ENCODE results near the gene BMPR1B. TPM values are rescaled to one million over a fixed set of nuclear protein-coding genes. Genes with fewer than 3 reads are reported as not detected.

Gene BMPR1B
- total RNA-seq, 1 experiment from 2014 or later: not detected

DNA sequence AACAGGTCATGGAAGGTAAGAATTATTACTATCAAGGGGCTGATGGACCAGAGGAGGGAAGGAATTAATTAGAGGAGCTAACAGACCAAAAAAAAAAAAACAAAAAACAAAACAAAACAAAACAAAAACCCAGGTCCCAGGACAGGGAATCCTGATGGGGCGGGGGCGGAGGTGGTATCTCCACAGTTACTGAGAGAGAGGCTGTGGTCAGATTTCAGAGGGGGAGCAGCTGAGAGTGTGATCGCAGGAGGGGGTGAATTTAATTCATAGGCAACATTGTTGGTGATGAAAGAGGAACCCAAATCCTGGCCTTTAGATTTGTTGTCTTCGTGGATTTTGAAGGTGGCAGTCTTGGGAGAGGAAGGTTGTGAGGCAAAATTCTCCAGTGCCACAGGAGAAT, 401.6 kb downstream of the BMPR1B start:
- intact Hi-C loops (cut with micrococcal nuclease): no loop called here

DNA sequence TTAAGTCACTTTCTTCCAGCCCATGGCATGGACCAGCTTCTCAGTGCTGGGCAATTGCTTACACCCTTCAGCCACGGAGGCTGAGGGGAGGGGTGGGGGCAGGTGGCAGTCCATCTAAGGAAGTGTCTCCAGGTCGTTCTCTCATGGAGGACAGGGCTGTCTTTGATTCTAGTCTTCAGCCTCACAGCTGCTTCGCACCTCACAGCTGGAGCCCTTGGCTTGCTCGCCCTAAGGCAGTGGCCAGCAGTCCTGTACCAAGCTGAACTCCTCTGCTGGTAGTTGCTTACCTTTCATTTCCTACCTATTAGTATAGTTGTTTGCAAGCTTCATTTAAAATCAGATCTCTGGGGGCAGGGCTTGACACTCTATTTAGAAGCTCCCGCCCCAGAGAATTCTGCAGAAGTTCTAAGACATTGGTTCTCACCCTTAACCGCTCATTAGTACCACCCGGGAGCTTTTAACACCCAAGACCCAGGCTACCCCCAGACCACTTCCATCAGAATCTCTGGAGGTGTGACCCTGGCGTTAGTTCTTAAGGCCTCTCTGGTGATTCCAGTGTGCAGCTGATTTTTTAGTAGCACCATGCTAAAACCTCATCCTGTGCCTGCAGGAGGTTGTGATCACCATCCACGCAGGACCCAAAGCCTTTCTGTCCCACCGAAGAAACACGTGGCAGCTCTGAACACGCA, 404.2 kb downstream of the BMPR1B start:
- H3K9ac ChIP-seq (ENCODE audit: low read length): no peak overlapping the region
- H3K4me1 ChIP-seq (ENCODE audit: control insufficient read depth in 1 of 2, insufficient read depth in 2 of 2, low read length in 2 of 2): no peaks in the 10 kb centered on the region
- ChIA-PET POLR2A (no interaction called here), CTCF (no interaction called here), RAD21 (ENCODE audit: low non-redundant PET in 1 of 2, low total read pairs in 2 of 2, uncharacterized antibody in 2 of 2, unreplicated experiment in 2 of 2) (no interaction called here)
- no TSS peak for BruUV-seq (replicated peaks)
- no peak overlapping the region for H3K27ac ChIP-seq (ENCODE audit: low read depth, low read length)
- no peak overlapping the region for H3K4me2 ChIP-seq (ENCODE audit: low read length)
- no peaks in the 10 kb centered on the region for H3K9me2 ChIP-seq (ENCODE audit: insufficient read depth)
- no peak overlapping the region for H3K4me3 ChIP-seq (replicated peaks in 1 of 2; ENCODE audit: low read depth in 1 of 2, low read length in 2 of 2)
- H3K9me3 ChIP-seq (ENCODE audit: control insufficient read depth in 1 of 2, insufficient read depth in 1 of 2, low read depth in 1 of 2, low read length in 2 of 2): no peaks in the 10 kb centered on the region
- H2AFZ ChIP-seq (ENCODE audit: low read depth, low read length, poor library complexity, severe bottlenecking): no peak overlapping the region
- TF ChIP-seq SRF (IDR thresholded peaks at IDR 0.05; ENCODE audit: low read depth) (no peak), EGR1 (IDR thresholded peaks at IDR 0.05; ENCODE audit: low read depth) (no peak), POLR2A (IDR thresholded peaks at IDR 0.05; ENCODE audit: borderline replicate concordance, extremely low read depth, insufficient read depth, insufficient read length) (no peak), TCF7L2 (IDR thresholded peaks at IDR 0.05; ENCODE audit: borderline replicate concordance, extremely low read depth, insufficient read depth, insufficient read length) (no peak), ZFX (IDR thresholded peaks at IDR 0.05) (no peak), CBX3 (IDR thresholded peaks at IDR 0.05; ENCODE audit: low read depth) (no peak), CEBPB (IDR thresholded peaks at IDR 0.05; ENCODE audit: low read depth) (no peak), SIN3A (IDR thresholded peaks at IDR 0.05; ENCODE audit: low read depth) (no peak)
- TF ChIP-seq, protein P1, sequence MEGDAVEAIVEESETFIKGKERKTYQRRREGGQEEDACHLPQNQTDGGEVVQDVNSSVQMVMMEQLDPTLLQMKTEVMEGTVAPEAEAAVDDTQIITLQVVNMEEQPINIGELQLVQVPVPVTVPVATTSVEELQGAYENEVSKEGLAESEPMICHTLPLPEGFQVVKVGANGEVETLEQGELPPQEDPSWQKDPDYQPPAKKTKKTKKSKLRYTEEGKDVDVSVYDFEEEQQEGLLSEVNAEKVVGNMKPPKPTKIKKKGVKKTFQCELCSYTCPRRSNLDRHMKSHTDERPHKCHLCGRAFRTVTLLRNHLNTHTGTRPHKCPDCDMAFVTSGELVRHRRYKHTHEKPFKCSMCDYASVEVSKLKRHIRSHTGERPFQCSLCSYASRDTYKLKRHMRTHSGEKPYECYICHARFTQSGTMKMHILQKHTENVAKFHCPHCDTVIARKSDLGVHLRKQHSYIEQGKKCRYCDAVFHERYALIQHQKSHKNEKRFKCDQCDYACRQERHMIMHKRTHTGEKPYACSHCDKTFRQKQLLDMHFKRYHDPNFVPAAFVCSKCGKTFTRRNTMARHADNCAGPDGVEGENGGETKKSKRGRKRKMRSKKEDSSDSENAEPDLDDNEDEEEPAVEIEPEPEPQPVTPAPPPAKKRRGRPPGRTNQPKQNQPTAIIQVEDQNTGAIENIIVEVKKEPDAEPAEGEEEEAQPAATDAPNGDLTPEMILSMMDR (IDR thresholded peaks at IDR 0.05 in 2 of 3, conservative IDR thresholded peaks at IDR 0.05 in 1 of 3; ENCODE audit: borderline replicate concordance in 1 of 3, insufficient read depth in 1 of 3, low read depth in 2 of 3, low read length in 2 of 3): no peak
- TF ChIP-seq, protein P2, sequence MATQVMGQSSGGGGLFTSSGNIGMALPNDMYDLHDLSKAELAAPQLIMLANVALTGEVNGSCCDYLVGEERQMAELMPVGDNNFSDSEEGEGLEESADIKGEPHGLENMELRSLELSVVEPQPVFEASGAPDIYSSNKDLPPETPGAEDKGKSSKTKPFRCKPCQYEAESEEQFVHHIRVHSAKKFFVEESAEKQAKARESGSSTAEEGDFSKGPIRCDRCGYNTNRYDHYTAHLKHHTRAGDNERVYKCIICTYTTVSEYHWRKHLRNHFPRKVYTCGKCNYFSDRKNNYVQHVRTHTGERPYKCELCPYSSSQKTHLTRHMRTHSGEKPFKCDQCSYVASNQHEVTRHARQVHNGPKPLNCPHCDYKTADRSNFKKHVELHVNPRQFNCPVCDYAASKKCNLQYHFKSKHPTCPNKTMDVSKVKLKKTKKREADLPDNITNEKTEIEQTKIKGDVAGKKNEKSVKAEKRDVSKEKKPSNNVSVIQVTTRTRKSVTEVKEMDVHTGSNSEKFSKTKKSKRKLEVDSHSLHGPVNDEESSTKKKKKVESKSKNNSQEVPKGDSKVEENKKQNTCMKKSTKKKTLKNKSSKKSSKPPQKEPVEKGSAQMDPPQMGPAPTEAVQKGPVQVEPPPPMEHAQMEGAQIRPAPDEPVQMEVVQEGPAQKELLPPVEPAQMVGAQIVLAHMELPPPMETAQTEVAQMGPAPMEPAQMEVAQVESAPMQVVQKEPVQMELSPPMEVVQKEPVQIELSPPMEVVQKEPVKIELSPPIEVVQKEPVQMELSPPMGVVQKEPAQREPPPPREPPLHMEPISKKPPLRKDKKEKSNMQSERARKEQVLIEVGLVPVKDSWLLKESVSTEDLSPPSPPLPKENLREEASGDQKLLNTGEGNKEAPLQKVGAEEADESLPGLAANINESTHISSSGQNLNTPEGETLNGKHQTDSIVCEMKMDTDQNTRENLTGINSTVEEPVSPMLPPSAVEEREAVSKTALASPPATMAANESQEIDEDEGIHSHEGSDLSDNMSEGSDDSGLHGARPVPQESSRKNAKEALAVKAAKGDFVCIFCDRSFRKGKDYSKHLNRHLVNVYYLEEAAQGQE (IDR thresholded peaks at IDR 0.05; ENCODE audit: low read depth): no peak
- TF ChIP-seq, protein P3, sequence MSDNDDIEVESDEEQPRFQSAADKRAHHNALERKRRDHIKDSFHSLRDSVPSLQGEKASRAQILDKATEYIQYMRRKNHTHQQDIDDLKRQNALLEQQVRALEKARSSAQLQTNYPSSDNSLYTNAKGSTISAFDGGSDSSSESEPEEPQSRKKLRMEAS (IDR thresholded peaks at IDR 0.05): no peak
- DNase-seq (ENCODE audit: low read depth, low spot score): no peak
- no peaks in the 10 kb centered on the region for H3K27me3 ChIP-seq (ENCODE audit: insufficient read depth, low read length)
- intact Hi-C loops (cut with micrococcal nuclease): loop anchor here (10.0 kb wide), 2 partner anchors 353 to 883 kb away; no protein-coding TSS in a partner anchor
- H3K36me3 ChIP-seq (ENCODE audit: control insufficient read depth in 1 of 2, insufficient read depth in 2 of 2, low read length in 2 of 2): no peaks in the 10 kb centered on the region
- no peak for ATAC-seq
- H4K20me1 ChIP-seq (ENCODE audit: insufficient read depth): no peaks in the 10 kb centered on the region
- no peaks in the 10 kb centered on the region for H3K79me2 ChIP-seq (ENCODE audit: insufficient read depth, low read length)

More for the DNA sequence above, 401.6 kb downstream of the BMPR1B start:
- H2AFZ ChIP-seq (ENCODE audit: low read depth, low read length, poor library complexity, severe bottlenecking): no peak overlapping the region
- H3K4me3 ChIP-seq (replicated peaks in 1 of 2; ENCODE audit: low read depth in 1 of 2, low read length in 2 of 2): no peak overlapping the region
- TF ChIP-seq JUND (IDR thresholded peaks at IDR 0.05): no peak
- no peak for TF ChIP-seq SP1 (IDR thresholded peaks at IDR 0.05; ENCODE audit: low read depth)
- TF ChIP-seq POLR2A (IDR thresholded peaks at IDR 0.05; ENCODE audit: borderline replicate concordance, extremely low read depth, insufficient read depth, insufficient read length): no peak
- H3K27me3 ChIP-seq (ENCODE audit: insufficient read depth, low read length): no peaks in the 10 kb centered on the region
- H3K9me3 ChIP-seq (ENCODE audit: control insufficient read depth in 1 of 2, insufficient read depth in 1 of 2, low read depth in 1 of 2, low read length in 2 of 2): no peaks in the 10 kb centered on the region
- no peaks in the 10 kb centered on the region for H3K79me2 ChIP-seq (ENCODE audit: insufficient read depth, low read length)
- no peak overlapping the region for H3K9ac ChIP-seq (ENCODE audit: low read length)
- ChIA-PET CTCF (no interaction called here), POLR2A (no interaction called here), RAD21 (ENCODE audit: low non-redundant PET in 1 of 2, low total read pairs in 2 of 2, uncharacterized antibody in 2 of 2, unreplicated experiment in 2 of 2) (no interaction called here)
- no peak overlapping the region for H3K4me2 ChIP-seq (ENCODE audit: low read length)
- no peaks in the 10 kb centered on the region for H4K20me1 ChIP-seq (ENCODE audit: insufficient read depth)
- DNase-seq (ENCODE audit: low read depth, low spot score): no peak
- H3K27ac ChIP-seq (ENCODE audit: low read depth, low read length): no peak overlapping the region
- H3K9me2 ChIP-seq (ENCODE audit: insufficient read depth): no peaks in the 10 kb centered on the region
- H3K4me1 ChIP-seq (ENCODE audit: control insufficient read depth in 1 of 2, insufficient read depth in 2 of 2, low read length in 2 of 2): no peaks in the 10 kb centered on the region
- no TSS peak for BruUV-seq (replicated peaks)
- H3K36me3 ChIP-seq (ENCODE audit: control insufficient read depth in 1 of 2, insufficient read depth in 2 of 2, low read length in 2 of 2): no peaks in the 10 kb centered on the region
- no peak for ATAC-seq

All from HCT116 (cell line).